IMR-90 (cell line): ENCODE data around the gene ST6GALNAC2. TPM values are rescaled to one million over a fixed set of nuclear protein-coding genes. Genes with fewer than 3 reads are reported as not detected.

Experiments used
- ATAC-seq: fragments of 200-7000 bp; cut with Tn5 transposase; 2 replicates; pipeline ENCODE4 v1.9.1; 2020; ENCODE audit warnings: low read depth, mild to moderate bottlenecking, moderate library complexity
- BruUV-seq: library from RNA; stranded (reverse); fragments of 400-500 nt; replicated peaks from 2 replicates; lab custom pipeline; 2021; lab: Mats Ljungman, UMichigan
- CTCF ChIA-PET: fragments of 300-600 bp; formaldehyde crosslinking; extraction: SDS; loops from one replicate; lab custom pipeline; 2021; ENCODE audit warnings: antibody characterized with exemption; lab: Yijun Ruan, JAX
- POLR2A ChIA-PET: fragments of 300-600 bp; sonication (Branson Sonifier 250); formaldehyde crosslinking; loops from one replicate; lab custom pipeline; 2022; ENCODE audit warnings: antibody characterized with exemption; ENCODE audit not compliant: unreplicated experiment; lab: Charles Lee
- DNase-seq: peaks from one replicate; pipeline ENCODE4 v3.0.0; 2013
- H2AFZ ChIP-seq: replicated peaks from 2 replicates; pipeline ENCODE3; 2013; ENCODE audit warnings: low read length, mild to moderate bottlenecking; ENCODE audit not compliant: poor library complexity
- H2AK5ac ChIP-seq: 2 replicates; pipeline ENCODE4 v1.6.1; 2013; ENCODE audit warnings: low read depth, low read length, inconsistent platforms
- H2AK9ac ChIP-seq: replicated peaks from 2 replicates; pipeline ENCODE3; 2013; ENCODE audit warnings: mild to moderate bottlenecking, low read depth, low read length, moderate library complexity; ENCODE audit not compliant: poor library complexity
- H2BK120ac ChIP-seq: 2 replicates; pipeline ENCODE4 v1.6.1; 2013; ENCODE audit warnings: low read depth, low read length, inconsistent platforms
- H2BK15ac ChIP-seq: 3 replicates; pipeline ENCODE4 v1.6.1; 2013; ENCODE audit warnings: low read depth, low read length, inconsistent platforms
- H2BK20ac ChIP-seq: 2 replicates; pipeline ENCODE4 v1.6.1; 2013; ENCODE audit warnings: low read depth, mild to moderate bottlenecking, inconsistent platforms, low read length, moderate library complexity
- H2BK5ac ChIP-seq: 2 replicates; pipeline ENCODE4 v1.6.1; 2013; ENCODE audit warnings: mild to moderate bottlenecking, low read depth, low read length, inconsistent platforms; ENCODE audit not compliant: poor library complexity, severe bottlenecking
- H3K14ac ChIP-seq: replicated peaks from 2 replicates; pipeline ENCODE4 v1.6.1; 2013; ENCODE audit warnings: low read depth, low read length, inconsistent platforms
- H3K18ac ChIP-seq: 2 replicates; pipeline ENCODE4 v1.6.1; 2013; ENCODE audit warnings: low read depth, low read length, control low read depth
- H3K23ac ChIP-seq: 2 replicates; pipeline ENCODE4 v1.6.1; 2013; ENCODE audit warnings: low read depth, low read length, inconsistent platforms
- H3K27ac ChIP-seq: 2 replicates; pipeline ENCODE4 v1.5.1; 2013; ENCODE audit warnings: mild to moderate bottlenecking, control low read depth, low read length; ENCODE audit not compliant: insufficient read depth
- H3K27me3 ChIP-seq: 2 replicates; pipeline ENCODE4 v1.6.1; 2013; ENCODE audit warnings: low read length; ENCODE audit not compliant: control insufficient read depth, insufficient read depth
- H3K36me3 ChIP-seq: 2 replicates; pipeline ENCODE4 v1.6.1; 2013; ENCODE audit warnings: low read length, mixed read lengths; ENCODE audit not compliant: control insufficient read depth, insufficient read depth
- H3K4ac ChIP-seq: 2 replicates; pipeline ENCODE4 v1.6.1; 2013; ENCODE audit warnings: low read depth, low read length, inconsistent platforms
- H3K4me1 ChIP-seq: 2 replicates; pipeline ENCODE4 v1.6.1; 2013; ENCODE audit warnings: low read length, mixed read lengths; ENCODE audit not compliant: control insufficient read depth, insufficient read depth
- H3K4me2 ChIP-seq: 2 replicates; pipeline ENCODE4 v1.6.1; 2013; ENCODE audit warnings: low read depth, mild to moderate bottlenecking, control low read depth, low read length, moderate library complexity
- H3K4me3 ChIP-seq: 2 replicates; pipeline ENCODE4 v1.5.1; 2013; ENCODE audit warnings: low read depth, mild to moderate bottlenecking, control low read depth, low read length, moderate library complexity; ENCODE audit not compliant: insufficient read depth
- H3K56ac ChIP-seq: 2 replicates; pipeline ENCODE4 v1.6.1; 2013; ENCODE audit warnings: low read length, inconsistent platforms; ENCODE audit not compliant: insufficient read depth; ENCODE audit errors: extremely low read depth
- H3K79me1 ChIP-seq, 2 experiments: 2 replicates each; pipeline ENCODE4 v1.6.1; 2013; ENCODE audit warnings: low read length in 2 of 2, inconsistent platforms in 1 of 2, low read depth in 1 of 2
- H3K9ac ChIP-seq: 2 replicates; pipeline ENCODE4 v1.6.1; 2013; ENCODE audit warnings: low read depth, low read length, control low read depth
- H3K9me1 ChIP-seq: 2 replicates; pipeline ENCODE4 v1.6.1; 2013; ENCODE audit warnings: low read length, inconsistent platforms; ENCODE audit not compliant: insufficient read depth
- H3K9me3 ChIP-seq: 2 replicates; pipeline ENCODE4 v1.6.1; 2013; ENCODE audit warnings: low read length; ENCODE audit not compliant: control insufficient read depth, insufficient read depth
- H4K20me1 ChIP-seq: 2 replicates; pipeline ENCODE4 v1.6.1; 2013; ENCODE audit warnings: low read length, inconsistent platforms; ENCODE audit not compliant: insufficient read depth
- H4K5ac ChIP-seq: 2 replicates; pipeline ENCODE4 v1.6.1; 2013; ENCODE audit warnings: mild to moderate bottlenecking, low read depth, low read length, control low read depth
- H4K8ac ChIP-seq, 2 experiments: 2 replicates each; pipeline ENCODE4 v1.6.1; 2013; ENCODE audit warnings: low read depth in 2 of 2, low read length in 2 of 2, control low read depth in 1 of 2, inconsistent platforms in 1 of 2
- H4K91ac ChIP-seq: 2 replicates; pipeline ENCODE4 v1.6.1; 2013; ENCODE audit warnings: low read depth, low read length, inconsistent platforms; ENCODE audit not compliant: insufficient read depth
- CTCF ChIP-seq: conservative IDR thresholded peaks from 2 replicates; pipeline ENCODE4 v1.5.1; 2012; ENCODE audit warnings: mild to moderate bottlenecking, low read depth, low read length, improper control_type of control experiment
- FOS ChIP-seq: fragments of 150-350 bp; IDR thresholded peaks from 2 replicates; pipeline ENCODE4 v1.6.1; 2016; ENCODE audit warnings: low read depth, low read length
- MAZ ChIP-seq: IDR thresholded peaks from 2 replicates; pipeline ENCODE4 v1.6.1; 2012; ENCODE audit warnings: low read depth, mild to moderate bottlenecking, low read length, improper control_type of control experiment, moderate library complexity, borderline replicate concordance
- SMC3 ChIP-seq: fragments of 150-350 bp; IDR thresholded peaks from 2 replicates; pipeline ENCODE4 v1.6.1; 2016; ENCODE audit warnings: low read depth, mild to moderate bottlenecking, antibody characterized with exemption, low read length, moderate library complexity
- WGBS, 2 experiments: methylation state at CpG; one replicate each; pipeline versions ENCODE4 v1.1.5 to v1.1.7; 2013; ENCODE audit warnings: missing lambda C conversion rate in 2 of 2; ENCODE audit not compliant: insufficient read length in 1 of 2; ENCODE audit errors: extremely low coverage in 2 of 2; 5-methylcytosine and 5-hydroxymethylcytosine counted together
- dilution Hi-C: fragments of 300-500 bp; cut with HindIII; formaldehyde crosslinking; loops from one replicate; pipeline ENCODE4 v1.14.3; 2018; ENCODE audit warnings: low sequenced_read_pairs; ENCODE audit not compliant: unreplicated experiment
- in situ Hi-C: fragments of 300-500 bp; cut with MboI; formaldehyde crosslinking; loops from 3 replicates; pipeline ENCODE4 v1.14.3; 2019; ENCODE audit warnings: low sequenced_read_pairs, inconsistent platforms, mixed read lengths
- intact Hi-C: fragments of 100-400 bp; cut with micrococcal nuclease; formaldehyde crosslinking; loops from 2 replicates; pipeline ENCODE4 v1.10.0; 2022
- polyA plus RNA-seq, 3 experiments: library from polyadenylated mRNA; depleted of rRNA; stranded (reverse); fragments of >200 nt; gene quantifications; 2 replicates each; pipeline ENCODE4 v1.2.3, GENCODE V29; 2012; ENCODE audit warnings: low replicate concordance in 1 of 3
- total RNA-seq: library from RNA; depleted of rRNA; stranded (reverse); fragments of >200 nt; gene quantifications from 2 replicates; pipeline ENCODE4 v1.2.3, GENCODE V29; 2012

Gene ST6GALNAC2
- total and polyA plus RNA-seq, 2 of the 4 experiments (the other 2 are of a cell fraction) = 0.10 TPM; not detected in 1

DNA sequence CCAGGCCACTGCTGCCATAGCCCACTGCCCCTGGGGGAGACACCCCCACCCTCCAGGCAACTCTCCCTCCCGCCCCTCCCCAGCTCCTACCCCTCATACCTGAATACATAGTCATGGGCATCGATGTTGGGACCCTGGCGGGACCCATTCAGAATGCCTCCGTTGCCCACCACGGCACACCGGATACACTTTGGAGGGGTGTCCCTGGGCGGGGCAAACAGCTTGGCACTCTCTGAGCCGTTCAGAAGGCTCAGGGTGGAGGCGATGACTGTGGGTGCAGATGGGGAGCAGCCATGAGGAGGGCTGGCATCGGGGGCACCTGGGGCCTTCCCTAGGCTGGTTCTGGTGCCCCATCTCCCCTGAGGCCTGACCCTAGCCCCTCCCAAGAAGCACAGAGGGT, 12.6 kb downstream of the ST6GALNAC2 start:
- Histone ChIP-seq H3K9me1 (peaks cover 3% of the 10 kb centered on the region; the same call in 1 of the 2 replicates), H3K9me3 (peaks cover 6% of the 10 kb centered on the region), H2BK120ac (no peak overlapping the region), H3K27me3 (no peaks in the 10 kb centered on the region), H3K56ac (no peak overlapping the region), H4K91ac (no peak overlapping the region), H3K4me3 (no peak overlapping the region), H3K4ac (no peak overlapping the region), H4K8ac (no peak overlapping the region), H2BK5ac (no peak overlapping the region), H2AK9ac (no peak overlapping the region), H3K23ac (no peak overlapping the region), H2AK5ac (no peak overlapping the region), H2BK15ac (no peak overlapping the region), H3K36me3 (no peaks in the 10 kb centered on the region), H4K20me1 (peaks cover 3% of the 10 kb centered on the region; the same call in 1 of the 2 replicates), H3K14ac (no peak overlapping the region), H2BK20ac (no peak overlapping the region), H3K27ac (no peak overlapping the region), H2AFZ (no peak overlapping the region), H3K4me2 (no peak overlapping the region), H3K79me1 (no peaks in the 10 kb centered on the region), H3K4me1 (no peaks in the 10 kb centered on the region), H4K5ac (no peak overlapping the region), H3K9ac (no peak overlapping the region), H3K18ac (no peak overlapping the region)
- ATAC-seq (no peak), DNase-seq (no peak)
- ChIA-PET CTCF (no interaction called here), POLR2A (no interaction called here)
- intact Hi-C loops = no loop called here
- no TSS peak for BruUV-seq
- in situ Hi-C loops = no loop called here
- TF ChIP-seq MAZ (no peak), SMC3 (no peak), FOS (no peak), CTCF (no peak)
- 90% methylated on average over 2 of the region's 10 CpGs; no CpG with 5 or more reads in 1 of the 2 experiments for WGBS, 2 experiments
- dilution Hi-C loops = no loop called here
